OCI-LY1 (cell line): ENCODE results near the gene TGFBR3L.
"Not testable (repeated sequence)": the region's sequence is repeated elsewhere in the genome, so short reads cannot be mapped to it uniquely, and the experiment has no call there.

ENCODE experiments used
- H2AFZ ChIP-seq: fragments of 200-600 bp; sonication (generic), shearing (Covaris generic); 2 replicates; pipeline ENCODE4 v1.6.0; 2014; ENCODE audit warnings: antibody characterized with exemption, mild to moderate bottlenecking, low read length
- H3F3A ChIP-seq: fragments of 200-600 bp; sonication (generic), shearing (Covaris generic); 2 replicates; pipeline ENCODE4 v1.6.0; 2014; ENCODE audit warnings: mild to moderate bottlenecking, antibody characterized with exemption, low read length, moderate library complexity; ENCODE audit not compliant: insufficient read depth
- H3K27ac ChIP-seq: fragments of 200-600 bp; sonication (generic); 2 replicates; pipeline ENCODE4 v1.5.1; 2014; ENCODE audit warnings: low read length, mixed run types, mild to moderate bottlenecking, low read depth; ENCODE audit not compliant: poor library complexity, severe bottlenecking
- H3K27me3 ChIP-seq: fragments of 200-600 bp; sonication (generic); 2 replicates; pipeline ENCODE4 v1.6.0; 2014; ENCODE audit warnings: antibody characterized with exemption, mild to moderate bottlenecking, low read length, moderate library complexity; ENCODE audit not compliant: insufficient read depth
- H3K36me3 ChIP-seq: fragments of 200-600 bp; sonication (generic); 2 replicates; pipeline ENCODE4 v1.6.1; 2014; ENCODE audit warnings: mild to moderate bottlenecking, antibody characterized with exemption, low read length, moderate library complexity, mixed read lengths; ENCODE audit not compliant: insufficient read depth
- H3K4me1 ChIP-seq: fragments of 200-600 bp; sonication (generic); 2 replicates; pipeline ENCODE4 v1.5.1; 2014; ENCODE audit warnings: mild to moderate bottlenecking, low read length, moderate library complexity; ENCODE audit not compliant: insufficient read depth, severe bottlenecking
- H3K4me2 ChIP-seq: fragments of 200-600 bp; sonication (generic), shearing (Covaris generic); 2 replicates; pipeline ENCODE4 v1.6.1; 2014; ENCODE audit warnings: low read length
- H3K4me3 ChIP-seq: fragments of 200-600 bp; sonication (generic); 2 replicates; pipeline ENCODE4 v1.5.1; 2014; ENCODE audit warnings: low read length, low read depth, mild to moderate bottlenecking, mixed read lengths; ENCODE audit not compliant: poor library complexity, severe bottlenecking
- H3K79me2 ChIP-seq: fragments of 200-600 bp; shearing (Covaris generic); 2 replicates; pipeline ENCODE4 v1.6.1; 2016; ENCODE audit warnings: mixed run types, low read length, mixed read lengths; ENCODE audit not compliant: insufficient read depth
- H3K9ac ChIP-seq: fragments of 200-600 bp; sonication (generic), shearing (Covaris generic); 2 replicates; pipeline ENCODE4 v1.6.1; 2014; ENCODE audit warnings: mild to moderate bottlenecking, low read length, mixed read lengths
- H3K9me2 ChIP-seq: fragments of 200-600 bp; sonication (generic), shearing (Covaris generic); 2 replicates; pipeline ENCODE4 v1.6.1; 2014; ENCODE audit warnings: low read depth, mild to moderate bottlenecking, low read length, mixed read lengths
- H3K9me3 ChIP-seq: fragments of 200-600 bp; shearing (Covaris generic); 2 replicates; pipeline ENCODE4 v1.6.1; 2014; ENCODE audit warnings: low read length, mixed read lengths
- H4K20me1 ChIP-seq: fragments of 200-600 bp; sonication (generic), shearing (Covaris generic); 2 replicates; pipeline ENCODE4 v1.6.0; 2016; ENCODE audit warnings: mild to moderate bottlenecking, low read length; ENCODE audit not compliant: insufficient read depth
- CTCF ChIP-seq: fragments of 200-600 bp; sonication (generic), shearing (Covaris generic); IDR thresholded peaks from 2 replicates; pipeline ENCODE4 v1.5.1; 2017; ENCODE audit warnings: mild to moderate bottlenecking, antibody characterized with exemption, low read length, moderate library complexity, mixed read lengths
- EZH2 ChIP-seq: fragments of 200-600 bp; sonication (generic), shearing (Covaris generic); IDR thresholded peaks from 2 replicates; pipeline ENCODE4 v1.8.0; 2017; ENCODE audit warnings: borderline replicate concordance, mixed run types, mild to moderate bottlenecking, antibody characterized with exemption, low read length, moderate library complexity, mixed read lengths

Gene TGFBR3L

GRCh38 chr19:7917267-7918061, 2.8 kb downstream of the TGFBR3L start:
- peaks cover 16% of the 10 kb centered on the region for H3K36me3 ChIP-seq
- H3K9ac ChIP-seq = no peak overlapping the region
- H3K27ac ChIP-seq = no peak overlapping the region
- no peaks in the 10 kb centered on the region for H3K9me2 ChIP-seq
- TF ChIP-seq CTCF (peak; percentile 51), EZH2 (no peak)
- peaks cover 4% of the 10 kb centered on the region; the same call in 1 of the 2 replicates for H3K27me3 ChIP-seq
- peaks cover 47% of the 10 kb centered on the region for H3K4me1 ChIP-seq
- H3K4me3 ChIP-seq = no peak overlapping the region
- no peaks in the 10 kb centered on the region for H3K9me3 ChIP-seq
- H2AFZ ChIP-seq = no peak overlapping the region
- H4K20me1 ChIP-seq = no peaks in the 10 kb centered on the region
- no peaks in the 10 kb centered on the region for H3F3A ChIP-seq
- peak overlapping the region; percentile 49; the same call in 1 of the 2 replicates for H3K4me2 ChIP-seq
- H3K79me2 ChIP-seq = no peaks in the 10 kb centered on the region

GRCh38 chr19:7918062-7918614, 3.5 kb downstream of the TGFBR3L start:
- H3F3A ChIP-seq, H3K9me2 ChIP-seq, H2AFZ ChIP-seq, H3K79me2 ChIP-seq, H3K4me3 ChIP-seq, H3K9me3 ChIP-seq, H3K4me2 ChIP-seq, H3K27me3 ChIP-seq, H3K9ac ChIP-seq, H4K20me1 ChIP-seq, H3K27ac ChIP-seq: not testable (repeated sequence)
- H3K4me1 ChIP-seq = peaks cover 47% of the 10 kb centered on the region
- peaks cover 16% of the 10 kb centered on the region; the same call in 1 of the 2 replicates for H3K36me3 ChIP-seq

GRCh38 chr19:7918615-7919421, 4.2 kb downstream of the TGFBR3L start:
- no peaks in the 10 kb centered on the region for H3F3A ChIP-seq
- H2AFZ ChIP-seq = no peak overlapping the region
- H3K9ac ChIP-seq = no peak overlapping the region; the same call in 1 of the 2 replicates
- no peaks in the 10 kb centered on the region for H4K20me1 ChIP-seq
- TF ChIP-seq CTCF (no peak), EZH2 (no peak)
- H3K27ac ChIP-seq = no peak overlapping the region
- H3K4me2 ChIP-seq = peak overlapping the region; percentile 96
- H3K9me2 ChIP-seq = no peaks in the 10 kb centered on the region
- peaks cover 12% of the 10 kb centered on the region; the same call in 1 of the 2 replicates for H3K36me3 ChIP-seq
- H3K79me2 ChIP-seq = no peaks in the 10 kb centered on the region
- H3K9me3 ChIP-seq = no peaks in the 10 kb centered on the region
- H3K27me3 ChIP-seq = peaks cover 4% of the 10 kb centered on the region; the same call in 1 of the 2 replicates
- peak overlapping the region; percentile 75 for H3K4me3 ChIP-seq
- peaks cover 47% of the 10 kb centered on the region for H3K4me1 ChIP-seq
